Keratinocyte (primary cell): ENCODE results near the gene MAPK12. TPM values are rescaled to one million over a fixed set of nuclear protein-coding genes. Genes with fewer than 3 reads are reported as not detected.

ENCODE experiments used
- DNase-seq: peaks from one replicate; pipeline ENCODE4 v3.0.0-alpha.2; 2011; ENCODE audit warnings: low read depth, missing footprints, low spot score
- FAIRE-seq: peaks from 2 replicates; lab custom pipeline; 2011; peaks lifted over from hg19 to GRCh38; lab: Jason Lieb, UNC
- H2AFZ ChIP-seq: 2 replicates; pipeline ENCODE4 v1.6.0; 2012; ENCODE audit warnings: low read length, control low read depth, inconsistent platforms; ENCODE audit not compliant: control insufficient read depth
- H3K27ac ChIP-seq: 2 replicates; pipeline ENCODE4 v1.5.1; 2011; ENCODE audit warnings: low read length; ENCODE audit not compliant: control insufficient read depth, insufficient read depth
- H3K27me3 ChIP-seq: 3 replicates; pipeline ENCODE4 v1.6.0; 2011; ENCODE audit warnings: low read length; ENCODE audit not compliant: control insufficient read depth, insufficient read depth; ENCODE audit errors: extremely low read depth
- H3K36me3 ChIP-seq, 2 experiments: 2 replicates in 1 of 2; 3 replicates in 1 of 2; pipeline ENCODE4 v1.5.1; 2011; ENCODE audit warnings: low read length in 2 of 2, mild to moderate bottlenecking in 1 of 2; ENCODE audit not compliant: control insufficient read depth in 2 of 2, insufficient read depth in 2 of 2; ENCODE audit errors: extremely low read depth in 1 of 2
- H3K4me1 ChIP-seq: 3 replicates; pipeline ENCODE4 v1.5.1; 2011; ENCODE audit warnings: low read length; ENCODE audit not compliant: control insufficient read depth, insufficient read depth; ENCODE audit errors: extremely low read depth
- H3K4me2 ChIP-seq: 3 replicates; pipeline ENCODE4 v1.6.0; 2011; ENCODE audit warnings: low read depth, low read length; ENCODE audit not compliant: control insufficient read depth, insufficient read depth; ENCODE audit errors: extremely low read depth
- H3K4me3 ChIP-seq, 3 experiments: fragments of 200-600 bp in 1 of 3; sonication (generic) in 1 of 3; 2 replicates in 2 of 3; 3 replicates in 1 of 3; pipeline ENCODE4 v1.5.1; 2011 to 2016; ENCODE audit warnings: low read length in 3 of 3, mild to moderate bottlenecking in 3 of 3, control low read depth in 2 of 3, inconsistent platforms in 1 of 3, low read depth in 1 of 3, mixed read lengths in 1 of 3, mixed run types in 1 of 3, moderate library complexity in 1 of 3; ENCODE audit not compliant: control insufficient read depth in 2 of 3, insufficient read depth in 2 of 3; ENCODE audit errors: extremely low read depth in 1 of 3
- H3K79me2 ChIP-seq: 2 replicates; pipeline ENCODE4 v1.6.0; 2012; ENCODE audit warnings: low read length; ENCODE audit not compliant: control insufficient read depth, insufficient read depth
- H3K9ac ChIP-seq: 3 replicates; pipeline ENCODE4 v1.6.0; 2011; ENCODE audit warnings: low read length; ENCODE audit not compliant: control insufficient read depth, insufficient read depth; ENCODE audit errors: extremely low read depth
- H3K9me1 ChIP-seq: 3 replicates; pipeline ENCODE4 v1.6.0; 2011; ENCODE audit warnings: low read length; ENCODE audit not compliant: control insufficient read depth, insufficient read depth; ENCODE audit errors: extremely low read depth
- H3K9me3 ChIP-seq: 2 replicates; pipeline ENCODE4 v1.5.1; 2012; ENCODE audit warnings: low read depth, low read length; ENCODE audit not compliant: control insufficient read depth
- H4K20me1 ChIP-seq: 3 replicates; pipeline ENCODE4 v1.6.0; 2011; ENCODE audit warnings: low read length; ENCODE audit not compliant: control insufficient read depth, insufficient read depth; ENCODE audit errors: extremely low read depth
- EZH2 ChIP-seq: IDR thresholded peaks from one replicate; pipeline ENCODE4 v1.6.1; 2012; ENCODE audit warnings: inconsistent platforms, mild to moderate bottlenecking, low read length, moderate library complexity
- dilution Hi-C: fragments of 300-500 bp; cut with MboI; formaldehyde crosslinking; loops from one replicate; pipeline ENCODE4 v1.7.0; 2020; ENCODE audit warnings: low sequenced_read_pairs; ENCODE audit not compliant: extremely low pct_ligation_motif_present
- polyA plus RNA-seq, 5 experiments: library from polyadenylated mRNA; depleted of rRNA in 3 of 5; stranded (reverse) in 3 of 5; stranded (forward) in 1 of 5; unstranded in 1 of 5; fragments of >200 nt; gene quantifications; 1 replicate in 1 of 5; 2 replicates in 3 of 5; 3 replicates in 1 of 5; pipeline versions ENCODE4 v1.2.1 to v1.2.3, GENCODE V29; 2011 to 2012; ENCODE audit warnings: missing spikeins in 2 of 5, low read depth in 1 of 5, low replicate concordance in 1 of 5
- TF ChIP-seq, protein P1 (sequence below), 3 experiments: IDR thresholded peaks in 1 of 3; conservative IDR thresholded peaks in 1 of 3; optimal IDR thresholded peaks in 1 of 3; 2 replicates in 2 of 3; 3 replicates in 1 of 3; pipeline versions ENCODE3 to v1.5.1; 2011; ENCODE audit warnings: low read length in 3 of 3, mild to moderate bottlenecking in 3 of 3, moderate library complexity in 2 of 3, control low read depth in 1 of 3, inconsistent platforms in 1 of 3; ENCODE audit not compliant: insufficient read depth in 2 of 3; ENCODE audit errors: extremely low read depth in 1 of 3

Gene MAPK12
- polyA plus RNA-seq, 1 donor (not counting 4 experiments of a cell fraction or from before 2014, with no cell fraction given): 10.1 TPM

DNA sequence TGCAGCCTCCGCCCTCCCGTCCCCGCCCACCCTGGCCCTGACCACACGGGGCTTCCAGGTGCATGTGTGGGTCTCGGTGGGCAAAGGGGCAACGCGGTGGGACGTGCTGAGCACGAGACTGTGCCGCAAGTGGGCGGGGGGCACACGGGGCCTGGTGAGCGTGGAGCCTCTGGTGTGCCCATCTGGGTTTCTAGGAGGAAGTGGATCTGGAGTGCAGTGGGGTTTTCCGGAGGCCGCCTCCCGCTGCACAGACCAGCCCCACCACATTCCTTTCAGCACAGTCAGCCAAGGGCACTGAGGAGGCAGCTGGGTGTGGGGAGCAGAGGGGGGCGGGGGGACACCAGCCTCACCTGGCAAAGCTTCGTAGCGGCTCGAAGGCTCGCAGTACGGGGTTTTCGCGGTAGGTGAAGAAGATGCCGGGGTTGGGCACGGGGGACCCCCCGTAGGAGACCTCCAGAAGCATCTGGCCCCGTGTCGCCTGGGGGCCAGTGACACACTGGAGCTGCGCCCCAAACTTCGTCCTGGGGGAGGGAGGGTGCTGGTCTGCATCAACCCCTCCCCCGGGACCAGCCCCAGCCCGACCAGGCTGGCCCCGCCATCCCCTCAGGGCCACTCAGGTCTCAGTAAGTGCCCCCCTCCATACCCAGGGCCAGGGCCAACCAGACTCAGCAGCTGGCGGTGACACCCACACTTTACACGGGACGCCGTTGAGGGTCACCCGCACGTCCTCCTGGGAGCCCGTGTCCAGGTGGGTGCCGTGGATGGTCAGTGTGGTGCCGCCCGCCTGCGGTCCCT lies 21.1 kb upstream of the MAPK12 start:
- Histone ChIP-seq H3K4me2 (peak overlapping the region; percentile 69), H3K9me1 (no peaks in the 10 kb centered on the region), H3K4me3 (peak overlapping the region in 2 of 3 experiments; percentile 25 to 27), H3K9ac (peak overlapping the region; percentile 54), H3K9me3 (no peaks in the 10 kb centered on the region), H3K36me3 (peaks cover 28 to 32% of the 10 kb centered on the region in 2 experiments), H3K4me1 (peaks cover 18% of the 10 kb centered on the region), H3K27me3 (no peaks in the 10 kb centered on the region), H2AFZ (no peak overlapping the region), H4K20me1 (no peaks in the 10 kb centered on the region), H3K27ac (peak overlapping the region; percentile 70), H3K79me2 (peaks cover 15% of the 10 kb centered on the region)
- peak; percentile 71 for DNase-seq
- TF ChIP-seq, protein P1, sequence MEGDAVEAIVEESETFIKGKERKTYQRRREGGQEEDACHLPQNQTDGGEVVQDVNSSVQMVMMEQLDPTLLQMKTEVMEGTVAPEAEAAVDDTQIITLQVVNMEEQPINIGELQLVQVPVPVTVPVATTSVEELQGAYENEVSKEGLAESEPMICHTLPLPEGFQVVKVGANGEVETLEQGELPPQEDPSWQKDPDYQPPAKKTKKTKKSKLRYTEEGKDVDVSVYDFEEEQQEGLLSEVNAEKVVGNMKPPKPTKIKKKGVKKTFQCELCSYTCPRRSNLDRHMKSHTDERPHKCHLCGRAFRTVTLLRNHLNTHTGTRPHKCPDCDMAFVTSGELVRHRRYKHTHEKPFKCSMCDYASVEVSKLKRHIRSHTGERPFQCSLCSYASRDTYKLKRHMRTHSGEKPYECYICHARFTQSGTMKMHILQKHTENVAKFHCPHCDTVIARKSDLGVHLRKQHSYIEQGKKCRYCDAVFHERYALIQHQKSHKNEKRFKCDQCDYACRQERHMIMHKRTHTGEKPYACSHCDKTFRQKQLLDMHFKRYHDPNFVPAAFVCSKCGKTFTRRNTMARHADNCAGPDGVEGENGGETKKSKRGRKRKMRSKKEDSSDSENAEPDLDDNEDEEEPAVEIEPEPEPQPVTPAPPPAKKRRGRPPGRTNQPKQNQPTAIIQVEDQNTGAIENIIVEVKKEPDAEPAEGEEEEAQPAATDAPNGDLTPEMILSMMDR (optimal IDR thresholded peaks at IDR 0.05 in 1 of 3, IDR thresholded peaks at IDR 0.05 in 1 of 3, conservative IDR thresholded peaks at IDR 0.05 in 1 of 3; ENCODE audit: extremely low read depth in 1 of 3, insufficient read depth in 2 of 3, low read length in 3 of 3): no peak
- no peak for TF ChIP-seq EZH2
- dilution Hi-C loops: no loop called here
- FAIRE-seq: peak; percentile 89

DNA sequence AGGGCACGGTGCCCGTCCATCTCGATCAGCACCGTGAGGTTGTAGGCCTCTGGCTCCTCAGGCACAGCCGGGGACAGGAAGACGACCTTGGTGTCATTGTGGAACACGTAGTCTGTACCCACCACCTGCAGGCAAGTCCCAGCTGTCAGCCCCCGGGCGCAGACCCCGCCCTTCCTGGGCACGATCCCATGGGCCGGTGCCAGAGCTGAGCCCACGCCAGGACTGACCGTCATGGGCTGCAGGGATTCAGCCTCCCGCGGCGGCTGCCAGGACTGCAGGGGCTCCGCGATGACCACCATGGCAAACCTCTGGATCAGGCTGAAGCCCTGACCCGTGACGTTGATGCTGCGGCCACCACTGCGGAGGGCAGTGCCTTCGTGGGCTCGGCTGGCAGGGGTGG lies 20.5 kb upstream of the MAPK12 start:
- H3K9me3 ChIP-seq: no peaks in the 10 kb centered on the region
- H3K36me3 ChIP-seq: peaks cover 28 to 32% of the 10 kb centered on the region in 2 experiments
- FAIRE-seq: no peak
- H4K20me1 ChIP-seq: no peaks in the 10 kb centered on the region
- TF ChIP-seq, protein P1 (optimal IDR thresholded peaks at IDR 0.05 in 1 of 3, IDR thresholded peaks at IDR 0.05 in 1 of 3, conservative IDR thresholded peaks at IDR 0.05 in 1 of 3; ENCODE audit: extremely low read depth in 1 of 3, insufficient read depth in 2 of 3, low read length in 3 of 3): peak in 1 of 3 experiments; percentile 10
- no peak for TF ChIP-seq EZH2
- H3K79me2 ChIP-seq: peaks cover 15% of the 10 kb centered on the region
- H3K4me3 ChIP-seq: peak overlapping the region in 2 of 3 experiments; percentile 20 to 25
- dilution Hi-C loops: no loop called here
- peak overlapping the region; percentile 70 for H3K27ac ChIP-seq
- H3K9ac ChIP-seq: peak overlapping the region; percentile 54
- DNase-seq: no peak
- H3K4me2 ChIP-seq: peak overlapping the region; percentile 69
- no peaks in the 10 kb centered on the region for H3K27me3 ChIP-seq
- peaks cover 18% of the 10 kb centered on the region for H3K4me1 ChIP-seq
- no peak overlapping the region for H2AFZ ChIP-seq
- H3K9me1 ChIP-seq: no peaks in the 10 kb centered on the region
